MCF 10A (cell line): ENCODE results near the gene PDCD6IP. TPM values are rescaled to one million over a fixed set of nuclear protein-coding genes. Genes with fewer than 3 reads are reported as not detected.
A peak's percentile ranks its signal among the peaks of the same experiment; 100 is the strongest.
"Not testable (repeated sequence)": the region's sequence is repeated elsewhere in the genome, so short reads cannot be mapped to it uniquely, and the experiment has no call there.

Experiments
- BruUV-seq: library from RNA; stranded (reverse); fragments of 400-500 nt; replicated peaks from 2 replicates; lab custom pipeline; 2021; lab: Mats Ljungman, UMichigan
- CTCF ChIA-PET: fragments of 300-600 bp; sonication (Branson Sonifier 250); formaldehyde crosslinking; extraction: SDS; loops from one replicate; lab custom pipeline; 2021; ENCODE audit warnings: antibody characterized with exemption, inconsistent platforms; lab: Yijun Ruan, JAX
- POLR2A ChIA-PET: fragments of 300-600, 350-650 bp; sonication (Branson Sonifier 250); formaldehyde crosslinking; extraction: SDS; loops from one replicate; lab custom pipeline; 2020; ENCODE audit warnings: antibody characterized with exemption, inconsistent platforms; lab: Yijun Ruan, JAX
- DNase-seq: peaks from one replicate; pipeline ENCODE4 v3.0.0-alpha.2; 2018; ENCODE audit not compliant: unreplicated experiment
- H3K27ac Mint-ChIP-seq: one replicate; pipeline ENCODE4 v1.8.0; 2022; ENCODE audit warnings: mild to moderate bottlenecking, low read depth, mixed read lengths; ENCODE audit not compliant: unreplicated experiment
- H3K27me3 Mint-ChIP-seq: one replicate; pipeline ENCODE4 v1.8.0; 2022; ENCODE audit warnings: mixed read lengths; ENCODE audit not compliant: insufficient read depth, unreplicated experiment
- H3K36me3 Mint-ChIP-seq: one replicate; pipeline ENCODE4 v1.8.0; 2022; ENCODE audit warnings: mild to moderate bottlenecking, moderate library complexity, mixed read lengths; ENCODE audit not compliant: insufficient read depth, unreplicated experiment
- H3K4me1 Mint-ChIP-seq: one replicate; pipeline ENCODE4 v1.8.0; 2022; ENCODE audit warnings: mixed read lengths; ENCODE audit not compliant: insufficient read depth, unreplicated experiment
- H3K4me3 Mint-ChIP-seq: one replicate; pipeline ENCODE4 v1.8.0; 2022; ENCODE audit warnings: mild to moderate bottlenecking, moderate library complexity, mixed read lengths; ENCODE audit not compliant: unreplicated experiment
- H3K9me3 Mint-ChIP-seq: one replicate; pipeline ENCODE4 v1.8.0; 2022; ENCODE audit warnings: mixed read lengths; ENCODE audit not compliant: unreplicated experiment
- intact Hi-C: fragments of 100-400 bp; cut with micrococcal nuclease; formaldehyde crosslinking; loops from 2 replicates; pipeline ENCODE4 v1.14.1; 2022
- total RNA-seq: library from RNA; stranded (reverse); gene quantifications from 2 replicates; pipeline ENCODE4 v1.2.3, GENCODE V29; 2022
- TF ChIP-seq, protein P1 (sequence below): fragments of 200-600 bp; IDR thresholded peaks from one replicate; pipeline ENCODE4 v1.8.0; 2022; ENCODE audit warnings: antibody characterized with exemption, mild to moderate bottlenecking; ENCODE audit not compliant: unreplicated experiment

The PDCD6IP gene
- total RNA-seq, 1 experiment from 2014 or later = 286 TPM

DNA sequence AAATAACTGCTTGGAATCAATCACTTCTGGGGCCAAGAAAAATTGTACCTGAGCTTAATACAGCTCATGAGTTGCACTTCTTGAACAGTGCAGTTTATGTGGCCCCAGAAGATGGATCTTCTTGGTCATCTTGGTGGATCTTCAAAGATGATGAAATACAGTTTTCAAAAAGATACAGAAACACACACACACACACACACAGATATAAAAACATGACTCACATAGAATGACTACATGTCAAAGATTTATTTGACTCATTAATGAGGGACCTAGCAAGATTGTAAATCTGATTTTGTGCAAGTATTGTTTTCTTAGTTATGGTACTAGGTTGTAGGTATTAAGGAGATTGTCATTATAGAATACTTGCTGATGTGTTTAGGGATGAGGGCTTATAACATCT is 32.6 kb downstream of the PDCD6IP start:
- POLR2A ChIA-PET = no interaction called here
- no peaks in the 10 kb centered on the region for H3K27me3 Mint-ChIP-seq
- no peak overlapping the region for H3K4me3 Mint-ChIP-seq
- H3K27ac Mint-ChIP-seq = no peak overlapping the region
- H3K36me3 Mint-ChIP-seq = peaks cover 71% of the 10 kb centered on the region
- TF ChIP-seq, protein P1, sequence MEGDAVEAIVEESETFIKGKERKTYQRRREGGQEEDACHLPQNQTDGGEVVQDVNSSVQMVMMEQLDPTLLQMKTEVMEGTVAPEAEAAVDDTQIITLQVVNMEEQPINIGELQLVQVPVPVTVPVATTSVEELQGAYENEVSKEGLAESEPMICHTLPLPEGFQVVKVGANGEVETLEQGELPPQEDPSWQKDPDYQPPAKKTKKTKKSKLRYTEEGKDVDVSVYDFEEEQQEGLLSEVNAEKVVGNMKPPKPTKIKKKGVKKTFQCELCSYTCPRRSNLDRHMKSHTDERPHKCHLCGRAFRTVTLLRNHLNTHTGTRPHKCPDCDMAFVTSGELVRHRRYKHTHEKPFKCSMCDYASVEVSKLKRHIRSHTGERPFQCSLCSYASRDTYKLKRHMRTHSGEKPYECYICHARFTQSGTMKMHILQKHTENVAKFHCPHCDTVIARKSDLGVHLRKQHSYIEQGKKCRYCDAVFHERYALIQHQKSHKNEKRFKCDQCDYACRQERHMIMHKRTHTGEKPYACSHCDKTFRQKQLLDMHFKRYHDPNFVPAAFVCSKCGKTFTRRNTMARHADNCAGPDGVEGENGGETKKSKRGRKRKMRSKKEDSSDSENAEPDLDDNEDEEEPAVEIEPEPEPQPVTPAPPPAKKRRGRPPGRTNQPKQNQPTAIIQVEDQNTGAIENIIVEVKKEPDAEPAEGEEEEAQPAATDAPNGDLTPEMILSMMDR = no peak
- intact Hi-C loops = no loop called here
- BruUV-seq = no TSS peak
- H3K4me1 Mint-ChIP-seq = peaks cover 20% of the 10 kb centered on the region
- no peaks in the 10 kb centered on the region for H3K9me3 Mint-ChIP-seq
- DNase-seq = peak; percentile 13
- CTCF ChIA-PET = interaction anchor here (0.5 kb wide), 1 partner anchor 757 kb away, joined by 4 read pairs; no protein-coding TSS in a partner anchor

DNA sequence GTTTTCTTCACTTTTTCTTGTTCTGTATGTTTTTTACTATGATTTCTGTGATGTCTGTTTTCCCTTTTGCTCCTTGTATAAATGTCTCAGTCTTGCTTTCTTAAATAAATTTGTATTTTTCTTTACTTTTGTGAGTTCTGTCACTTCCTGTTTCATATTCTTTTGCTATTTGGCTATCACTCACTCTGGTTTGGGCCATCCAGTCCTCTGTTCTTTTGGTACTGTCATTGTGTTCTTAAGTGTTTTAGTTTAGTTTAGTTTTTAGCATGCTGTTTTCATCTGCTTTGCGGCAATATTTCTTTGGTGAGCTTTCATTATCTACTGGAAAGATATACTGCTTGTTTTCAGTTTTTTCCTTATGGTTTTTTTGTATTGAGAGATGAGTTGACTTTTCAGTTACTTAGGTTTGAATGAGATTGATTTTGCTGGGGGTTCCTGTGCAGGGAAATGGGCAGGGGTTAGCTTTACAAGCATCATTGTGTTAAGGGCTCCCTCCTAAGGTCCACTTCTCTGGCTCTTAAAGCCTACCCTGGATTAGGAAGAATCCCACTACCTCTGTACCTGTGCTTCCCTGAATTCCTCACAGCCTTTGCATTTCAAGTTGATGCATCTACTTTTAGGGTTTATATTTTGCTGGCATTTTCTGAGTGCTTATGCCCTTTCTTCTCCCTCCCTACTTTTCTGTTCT is 35.1 kb downstream of the PDCD6IP start:
- CTCF ChIA-PET = no interaction called here
- intact Hi-C loops = no loop called here
- POLR2A ChIA-PET = no interaction called here
- Mint-ChIP-seq H3K4me1 (peaks cover 20% of the 10 kb centered on the region), H3K36me3 (peaks cover 78% of the 10 kb centered on the region), H3K9me3 (no peaks in the 10 kb centered on the region), H3K27me3 (no peaks in the 10 kb centered on the region), H3K27ac (no peak overlapping the region), H3K4me3 (no peak overlapping the region)
- no TSS peak for BruUV-seq
- TF ChIP-seq, protein P1 = no peak
- DNase-seq = no peak

DNA sequence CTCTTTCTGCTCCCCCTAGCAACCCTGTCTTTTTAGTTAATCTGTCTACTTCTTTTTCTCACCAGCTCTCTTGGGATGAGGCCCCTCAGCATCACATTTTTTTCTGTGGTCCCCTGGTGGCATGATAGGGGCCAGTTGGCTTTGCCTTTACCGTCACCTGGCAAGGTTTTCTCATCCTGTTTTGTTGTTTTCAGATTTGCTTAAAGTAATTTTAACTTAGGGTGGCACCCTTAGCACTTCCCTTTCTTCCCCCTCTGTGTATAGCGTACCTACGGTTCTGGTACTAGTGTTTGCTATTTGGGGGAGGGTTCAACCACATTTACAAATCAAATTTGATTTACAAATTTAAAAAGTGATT is 35.6 kb downstream of the PDCD6IP start:
- no peaks in the 10 kb centered on the region for H3K9me3 Mint-ChIP-seq
- H3K4me3 Mint-ChIP-seq = no peak overlapping the region
- ChIA-PET CTCF (no interaction called here), POLR2A (no interaction called here)
- no peak for DNase-seq
- no TSS peak for BruUV-seq
- H3K36me3 Mint-ChIP-seq = peaks cover 78% of the 10 kb centered on the region
- TF ChIP-seq, protein P1 = no peak
- H3K4me1 Mint-ChIP-seq = peaks cover 20% of the 10 kb centered on the region
- H3K27ac Mint-ChIP-seq = no peak overlapping the region
- intact Hi-C loops = no loop called here
- H3K27me3 Mint-ChIP-seq = no peaks in the 10 kb centered on the region

DNA sequence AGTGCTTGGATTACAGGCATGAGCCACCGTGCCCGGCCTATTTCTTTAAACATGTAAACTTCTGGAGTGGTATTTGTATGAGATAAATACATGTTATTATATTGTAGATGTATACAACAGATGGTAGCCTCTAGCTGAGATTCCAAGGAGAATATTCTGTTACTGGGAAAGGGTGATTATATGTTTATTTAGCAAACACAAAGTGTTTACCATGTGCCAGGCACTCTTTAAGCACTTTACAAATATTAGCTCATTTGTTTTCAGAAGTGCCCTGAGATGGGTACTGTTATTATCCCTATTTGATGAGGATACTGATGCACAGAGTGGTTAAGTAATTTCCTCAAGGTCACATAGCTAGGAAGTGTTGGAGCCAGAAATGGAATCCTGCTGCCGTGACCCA is 38.8 kb downstream of the PDCD6IP start:
- H3K27me3 Mint-ChIP-seq, H3K9me3 Mint-ChIP-seq, BruUV-seq, H3K27ac Mint-ChIP-seq, DNase-seq, POLR2A ChIA-PET, intact Hi-C loops, H3K4me1 Mint-ChIP-seq, H3K4me3 Mint-ChIP-seq, CTCF ChIA-PET: not testable (repeated sequence)
- H3K36me3 Mint-ChIP-seq = peaks cover 84% of the 10 kb centered on the region
